Vagina (tissue), 2 donors: ENCODE results near the gene BSDC1.

Experiments used
- POLR2A ChIP-seq, 2 donors: fragments of 450-650 bp; IDR thresholded peaks; one replicate each; pipeline ENCODE4 v1.6.1; 2017; ENCODE audit warnings: antibody characterized with exemption in 2 of 2, mild to moderate bottlenecking in 2 of 2, moderate library complexity in 2 of 2
- POLR2AphosphoS5 ChIP-seq, 2 donors: sonication (generic); formaldehyde crosslinking; IDR thresholded peaks; one replicate each; pipeline ENCODE4 v1.9.0; 2017; ENCODE audit warnings: antibody characterized with exemption in 2 of 2, mild to moderate bottlenecking in 2 of 2, low read depth in 1 of 2; ENCODE audit not compliant: insufficient read depth in 1 of 2
- TF ChIP-seq, protein P1 (sequence below), 3 experiments: fragments of 450-650 bp in 2 of 3; fragments of 200-600 bp in 1 of 3; sonication (generic) in 1 of 3; IDR thresholded peaks; one replicate each; pipeline ENCODE4 v1.5.1; 2017 to 2019; ENCODE audit warnings: antibody characterized with exemption in 3 of 3, mild to moderate bottlenecking in 2 of 3, moderate library complexity in 2 of 3

DNA sequence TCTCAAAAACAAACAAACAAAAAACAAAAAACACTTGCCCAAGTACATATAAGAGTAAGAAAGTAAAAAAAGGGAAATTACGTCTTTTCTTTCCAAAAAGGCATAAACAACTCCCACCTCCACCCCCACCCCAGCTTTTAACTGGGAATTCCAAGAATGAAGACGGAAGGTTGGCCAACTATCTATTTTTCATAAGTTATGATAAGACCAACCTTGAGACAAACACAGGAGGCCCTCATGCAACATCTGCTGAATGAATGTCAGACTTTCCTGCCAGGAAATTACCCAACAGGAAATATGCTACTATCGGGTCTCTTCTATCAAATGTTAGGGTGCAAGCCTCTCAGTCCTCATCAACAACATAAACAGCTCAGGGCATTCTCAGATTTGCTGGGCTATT is 1.9 kb downstream of the BSDC1 start:
- TF ChIP-seq, protein P1, sequence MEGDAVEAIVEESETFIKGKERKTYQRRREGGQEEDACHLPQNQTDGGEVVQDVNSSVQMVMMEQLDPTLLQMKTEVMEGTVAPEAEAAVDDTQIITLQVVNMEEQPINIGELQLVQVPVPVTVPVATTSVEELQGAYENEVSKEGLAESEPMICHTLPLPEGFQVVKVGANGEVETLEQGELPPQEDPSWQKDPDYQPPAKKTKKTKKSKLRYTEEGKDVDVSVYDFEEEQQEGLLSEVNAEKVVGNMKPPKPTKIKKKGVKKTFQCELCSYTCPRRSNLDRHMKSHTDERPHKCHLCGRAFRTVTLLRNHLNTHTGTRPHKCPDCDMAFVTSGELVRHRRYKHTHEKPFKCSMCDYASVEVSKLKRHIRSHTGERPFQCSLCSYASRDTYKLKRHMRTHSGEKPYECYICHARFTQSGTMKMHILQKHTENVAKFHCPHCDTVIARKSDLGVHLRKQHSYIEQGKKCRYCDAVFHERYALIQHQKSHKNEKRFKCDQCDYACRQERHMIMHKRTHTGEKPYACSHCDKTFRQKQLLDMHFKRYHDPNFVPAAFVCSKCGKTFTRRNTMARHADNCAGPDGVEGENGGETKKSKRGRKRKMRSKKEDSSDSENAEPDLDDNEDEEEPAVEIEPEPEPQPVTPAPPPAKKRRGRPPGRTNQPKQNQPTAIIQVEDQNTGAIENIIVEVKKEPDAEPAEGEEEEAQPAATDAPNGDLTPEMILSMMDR (IDR thresholded peaks at IDR 0.05) = no peak
- TF ChIP-seq POLR2A (IDR thresholded peaks at IDR 0.05) (no peak), POLR2AphosphoS5 (IDR thresholded peaks at IDR 0.05; ENCODE audit: insufficient read depth in 1 of 2, low read depth in 1 of 2) (no peak)
